ENCODE measurements around the gene NPEPL1. TPM values are rescaled to one million over a fixed set of nuclear protein-coding genes. Genes with fewer than 3 reads are reported as not detected.

Gene NPEPL1
- total and polyA plus RNA-seq, 10 of the 15 experiments (the other 5 are each of a cell fraction or from before 2014, with no cell fraction given), result 0.08 to 21.3 (median 10.2) TPM

DNA sequence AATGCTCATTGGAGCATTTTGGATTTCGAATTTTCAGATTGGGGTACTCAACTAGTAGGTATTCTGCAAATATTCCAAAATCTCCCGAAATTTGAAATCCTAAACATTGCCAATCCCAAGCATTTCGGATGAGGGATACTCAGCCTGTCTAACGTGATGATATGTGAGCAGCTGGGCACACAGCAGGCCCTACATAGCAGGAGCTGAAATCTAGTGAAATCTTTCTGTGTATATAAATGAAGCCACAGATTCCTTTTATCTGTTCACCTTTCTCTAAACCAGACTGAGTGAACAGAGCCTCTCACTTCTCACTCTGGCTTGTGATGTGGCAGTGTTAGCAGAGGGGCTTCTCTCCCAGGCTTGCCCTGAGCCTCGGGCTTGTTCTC is 23.7 kb upstream of the NPEPL1 start:
- H4K20me1 ChIP-seq (ENCODE audit: control insufficient read depth, insufficient read depth), result peaks cover 9% of the 10 kb centered on the region
- POLR2A ChIA-PET, result no interaction called here
- no peak overlapping the region for H2AFZ ChIP-seq (ENCODE audit: control insufficient read depth, low read depth, low read length)
- in situ Hi-C loops (cut with MboI) (loop anchor here (25.0 kb wide), 1 partner anchor 1282 kb away; the partner anchor contains the start of gene RBM38), intact Hi-C loops (cut with micrococcal nuclease; ENCODE audit: unreplicated experiment) (no loop called here)
- SMC1A ChIA-PET (ENCODE audit: uncharacterized antibody, unreplicated experiment), result interaction anchor here (0.6 to 1.4 kb wide), 4 partner anchors 10 to 51 kb away, joined by 3 to 11 read pairs (median 6); partner anchors contain the start of gene STX16
- no peak overlapping the region for H3K4me2 ChIP-seq (ENCODE audit: control insufficient read depth, insufficient read depth)
- H3K4me3 ChIP-seq, result no peak overlapping the region
- FAIRE-seq (no peak), DNase-seq (ENCODE audit: low read depth, low spot score) (no peak), ATAC-seq (peak; percentile 28; the same call in 2 of the 3 replicates)
- H3K27me3 ChIP-seq (replicated peaks in 1 of 2; ENCODE audit: control insufficient read depth in 2 of 2, insufficient read depth in 2 of 2, low read length in 1 of 2), result no peaks in the 10 kb centered on the region
- BruUV-seq (replicated peaks), result no TSS peak
- CTCF ChIA-PET, result interaction anchor here (1.4 to 1.6 kb wide), 2 partner anchors 15 to 18 kb away, joined by 4 to 5 read pairs; partner anchors contain the start of gene STX16
- peaks cover 8% of the 10 kb centered on the region for H3K4me1 ChIP-seq (ENCODE audit: control insufficient read depth, insufficient read depth, low read length)
- no peak overlapping the region for H3K9ac ChIP-seq (ENCODE audit: control insufficient read depth, insufficient read depth, low read length)
- H3K36me3 ChIP-seq (ENCODE audit: control insufficient read depth in 2 of 2, insufficient read depth in 2 of 2, low read length in 1 of 2), result peaks cover 14 to 25% of the 10 kb centered on the region in 2 experiments
- H3K27ac ChIP-seq (ENCODE audit: control insufficient read depth, insufficient read depth), result no peak overlapping the region
- RAD21 ChIA-PET (ENCODE audit: unreplicated experiment), result interaction anchor here (0.5 to 1.3 kb wide), 3 partner anchors 10 to 22 kb away, joined by 3 to 5 read pairs (median 3); partner anchors contain the start of gene STX16
- WGBS (ENCODE audit: insufficient coverage, insufficient replicate concordance, low lambda C conversion rate, missing lambda C conversion rate), result 98% methylated on average over 5 of the region's 5 CpGs
- peaks cover 9% of the 10 kb centered on the region for H3K79me2 ChIP-seq (ENCODE audit: control insufficient read depth, insufficient read depth, low read length)
- no peak for TF ChIP-seq EP300 (IDR thresholded peaks at IDR 0.05; ENCODE audit: borderline replicate concordance in 1 of 2, control insufficient read depth in 1 of 2, low read depth in 2 of 2, low read length in 2 of 2)
- no peak for TF ChIP-seq NFYA (IDR thresholded peaks at IDR 0.05; ENCODE audit: borderline replicate concordance, low read depth, low read length)
- no peak for TF ChIP-seq TBL1XR1 (IDR thresholded peaks at IDR 0.05; ENCODE audit: low read depth, low read length)
- no peak for TF ChIP-seq ESRRA (IDR thresholded peaks at IDR 0.05; ENCODE audit: low read length)
- no peak for TF ChIP-seq WRNIP1 (IDR thresholded peaks at IDR 0.05; ENCODE audit: borderline replicate concordance, low read depth, low read length)
- TF ChIP-seq SIX5 (IDR thresholded peaks at IDR 0.05; ENCODE audit: low read depth, low read length, severe bottlenecking), result no peak
- no peak for TF ChIP-seq CBX5 (IDR thresholded peaks at IDR 0.05; ENCODE audit: low read depth)
- no peak for TF ChIP-seq MTA3 (IDR thresholded peaks at IDR 0.05; ENCODE audit: borderline replicate concordance, low read length)
- no peak for TF ChIP-seq SRF (IDR thresholded peaks at IDR 0.05; ENCODE audit: low read depth in 2 of 2, low read length in 2 of 2)
- no peaks in the 10 kb centered on the region for H3K9me3 ChIP-seq (replicated peaks; ENCODE audit: control insufficient read depth, insufficient read depth, low read length)

Measured in GM12878 (cell line).